Measurements from ENCODE around the gene PCBP1.
A peak's percentile ranks its signal among the peaks of the same experiment; 100 is the strongest.

PCBP1 gene

DNA sequence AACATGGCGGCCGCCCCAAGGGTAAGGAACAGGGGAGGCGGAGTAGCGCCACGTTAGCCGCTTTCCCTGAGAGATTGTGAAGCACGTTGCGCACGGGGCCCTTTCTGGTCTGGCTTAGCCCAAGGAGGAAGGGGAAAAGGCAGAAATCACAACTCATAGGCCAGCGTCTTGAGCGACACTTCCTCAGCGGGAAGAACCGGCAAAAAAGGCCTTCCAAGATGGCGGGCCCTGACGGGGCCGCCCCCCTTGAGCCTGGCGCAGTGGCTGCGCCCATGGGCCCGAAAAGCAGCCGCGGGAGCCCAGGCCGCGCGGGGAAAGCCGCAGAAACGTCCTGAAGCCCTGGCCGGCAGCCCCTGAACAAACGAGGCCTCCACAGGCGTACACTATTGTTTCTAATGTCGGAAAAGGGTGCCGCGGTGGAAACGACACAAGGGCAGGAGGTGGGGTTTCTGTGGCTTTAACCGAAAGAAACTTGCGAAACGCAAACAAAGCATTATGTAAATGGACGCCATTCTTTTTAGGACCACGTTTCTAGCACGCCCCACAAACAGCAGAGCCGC, 919 bp upstream of the PCBP1 start:
- Histone ChIP-seq H3K36me3 (ENCODE audit: control insufficient read depth, low read length) (peaks cover 63% of the 10 kb centered on the region), H4K20me1 (ENCODE audit: control insufficient read depth, insufficient read depth, low read depth, low read length) (no peaks in the 10 kb centered on the region), H3K4me1 (ENCODE audit: control insufficient read depth, low read length) (peaks cover 61% of the 10 kb centered on the region), H3F3A (ENCODE audit: control insufficient read depth, insufficient read depth) (peaks cover 66% of the 10 kb centered on the region), H3K9me3 (ENCODE audit: control insufficient read depth, insufficient read depth, low read length) (no peaks in the 10 kb centered on the region), H3K9me2 (replicated peaks; ENCODE audit: control insufficient read depth, low read length) (no peaks in the 10 kb centered on the region), H3K79me2 (ENCODE audit: control insufficient read depth, low read length) (peaks cover 52% of the 10 kb centered on the region), H3K4me3 (ENCODE audit: low read length) (peak overlapping the region; percentile 77), H3K4me2 (ENCODE audit: low read length) (peak overlapping the region; percentile 91), H3K27me3 (ENCODE audit: control insufficient read depth, low read length) (no peaks in the 10 kb centered on the region), H3K27ac (ENCODE audit: low read depth, low read length) (peak overlapping the region; percentile 88)
- no peak for TF ChIP-seq EZH2phosphoT487 (IDR thresholded peaks at IDR 0.05; ENCODE audit: borderline replicate concordance, low read length)
- TF ChIP-seq, protein P1, sequence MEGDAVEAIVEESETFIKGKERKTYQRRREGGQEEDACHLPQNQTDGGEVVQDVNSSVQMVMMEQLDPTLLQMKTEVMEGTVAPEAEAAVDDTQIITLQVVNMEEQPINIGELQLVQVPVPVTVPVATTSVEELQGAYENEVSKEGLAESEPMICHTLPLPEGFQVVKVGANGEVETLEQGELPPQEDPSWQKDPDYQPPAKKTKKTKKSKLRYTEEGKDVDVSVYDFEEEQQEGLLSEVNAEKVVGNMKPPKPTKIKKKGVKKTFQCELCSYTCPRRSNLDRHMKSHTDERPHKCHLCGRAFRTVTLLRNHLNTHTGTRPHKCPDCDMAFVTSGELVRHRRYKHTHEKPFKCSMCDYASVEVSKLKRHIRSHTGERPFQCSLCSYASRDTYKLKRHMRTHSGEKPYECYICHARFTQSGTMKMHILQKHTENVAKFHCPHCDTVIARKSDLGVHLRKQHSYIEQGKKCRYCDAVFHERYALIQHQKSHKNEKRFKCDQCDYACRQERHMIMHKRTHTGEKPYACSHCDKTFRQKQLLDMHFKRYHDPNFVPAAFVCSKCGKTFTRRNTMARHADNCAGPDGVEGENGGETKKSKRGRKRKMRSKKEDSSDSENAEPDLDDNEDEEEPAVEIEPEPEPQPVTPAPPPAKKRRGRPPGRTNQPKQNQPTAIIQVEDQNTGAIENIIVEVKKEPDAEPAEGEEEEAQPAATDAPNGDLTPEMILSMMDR (IDR thresholded peaks at IDR 0.05; ENCODE audit: low read depth, low read length, poor library complexity, severe bottlenecking) = no peak

DNA sequence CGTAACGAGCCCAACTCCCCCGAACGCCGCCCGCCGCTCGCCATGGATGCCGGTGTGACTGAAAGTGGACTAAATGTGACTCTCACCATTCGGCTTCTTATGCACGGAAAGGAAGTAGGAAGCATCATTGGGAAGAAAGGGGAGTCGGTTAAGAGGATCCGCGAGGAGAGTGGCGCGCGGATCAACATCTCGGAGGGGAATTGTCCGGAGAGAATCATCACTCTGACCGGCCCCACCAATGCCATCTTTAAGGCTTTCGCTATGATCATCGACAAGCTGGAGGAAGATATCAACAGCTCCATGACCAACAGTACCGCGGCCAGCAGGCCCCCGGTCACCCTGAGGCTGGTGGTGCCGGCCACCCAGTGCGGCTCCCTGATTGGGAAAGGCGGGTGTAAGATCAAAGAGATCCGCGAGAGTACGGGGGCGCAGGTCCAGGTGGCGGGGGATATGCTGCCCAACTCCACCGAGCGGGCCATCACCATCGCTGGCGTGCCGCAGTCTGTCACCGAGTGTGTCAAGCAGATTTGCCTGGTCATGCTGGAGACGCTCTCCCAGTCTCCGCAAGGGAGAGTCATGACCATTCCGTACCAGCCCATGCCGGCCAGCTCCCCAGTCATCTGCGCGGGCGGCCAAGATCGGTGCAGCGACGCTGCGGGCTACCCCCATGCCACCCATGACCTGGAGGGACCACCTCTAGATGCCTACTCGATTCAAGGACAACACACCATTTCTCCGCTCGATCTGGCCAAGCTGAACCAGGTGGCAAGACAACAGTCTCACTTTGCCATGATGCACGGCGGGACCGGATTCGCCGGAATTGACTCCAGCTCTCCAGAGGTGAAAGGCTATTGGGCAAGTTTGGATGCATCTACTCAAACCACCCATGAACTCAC, 673 bp downstream of the PCBP1 start:
- H3K4me2 ChIP-seq (ENCODE audit: low read length) = peak overlapping the region; percentile 99
- H3K4me1 ChIP-seq (ENCODE audit: control insufficient read depth, low read length) = peaks cover 72% of the 10 kb centered on the region
- H3F3A ChIP-seq (ENCODE audit: control insufficient read depth, insufficient read depth) = peaks cover 75% of the 10 kb centered on the region
- H3K27ac ChIP-seq (ENCODE audit: low read depth, low read length) = peak overlapping the region; percentile 88
- peak overlapping the region; percentile 92 for H3K4me3 ChIP-seq (ENCODE audit: low read length)
- H3K9me2 ChIP-seq (replicated peaks; ENCODE audit: control insufficient read depth, low read length) = no peaks in the 10 kb centered on the region
- H3K27me3 ChIP-seq (ENCODE audit: control insufficient read depth, low read length) = no peaks in the 10 kb centered on the region
- peaks cover 52% of the 10 kb centered on the region for H3K79me2 ChIP-seq (ENCODE audit: control insufficient read depth, low read length)
- no peaks in the 10 kb centered on the region for H3K9me3 ChIP-seq (ENCODE audit: control insufficient read depth, insufficient read depth, low read length)
- TF ChIP-seq EZH2phosphoT487 (IDR thresholded peaks at IDR 0.05; ENCODE audit: borderline replicate concordance, low read length) = no peak
- TF ChIP-seq, protein P1 (IDR thresholded peaks at IDR 0.05; ENCODE audit: low read depth, low read length, poor library complexity, severe bottlenecking) = no peak
- H3K36me3 ChIP-seq (ENCODE audit: control insufficient read depth, low read length) = peaks cover 58% of the 10 kb centered on the region
- no peaks in the 10 kb centered on the region for H4K20me1 ChIP-seq (ENCODE audit: control insufficient read depth, insufficient read depth, low read depth, low read length)

DNA sequence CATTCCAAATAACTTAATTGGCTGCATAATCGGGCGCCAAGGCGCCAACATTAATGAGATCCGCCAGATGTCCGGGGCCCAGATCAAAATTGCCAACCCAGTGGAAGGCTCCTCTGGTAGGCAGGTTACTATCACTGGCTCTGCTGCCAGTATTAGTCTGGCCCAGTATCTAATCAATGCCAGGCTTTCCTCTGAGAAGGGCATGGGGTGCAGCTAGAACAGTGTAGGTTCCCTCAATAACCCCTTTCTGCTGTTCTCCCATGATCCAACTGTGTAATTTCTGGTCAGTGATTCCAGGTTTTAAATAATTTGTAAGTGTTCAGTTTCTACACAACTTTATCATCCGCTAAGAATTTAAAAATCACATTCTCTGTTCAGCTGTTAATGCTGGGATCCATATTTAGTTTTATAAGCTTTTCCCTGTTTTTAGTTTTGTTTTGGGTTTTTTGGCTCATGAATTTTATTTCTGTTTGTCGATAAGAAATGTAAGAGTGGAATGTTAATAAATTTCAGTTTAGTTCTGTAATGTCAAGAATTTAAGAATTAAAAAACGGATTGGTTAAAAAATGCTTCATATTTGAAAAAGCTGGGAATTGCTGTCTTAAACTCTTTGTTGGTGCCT, 1.4 kb downstream of the PCBP1 start:
- Histone ChIP-seq H3K79me2 (ENCODE audit: control insufficient read depth, low read length) (peaks cover 46% of the 10 kb centered on the region), H3F3A (ENCODE audit: control insufficient read depth, insufficient read depth) (peaks cover 71% of the 10 kb centered on the region)
- no peak for TF ChIP-seq EZH2phosphoT487 (IDR thresholded peaks at IDR 0.05; ENCODE audit: borderline replicate concordance, low read length)
- TF ChIP-seq, protein P1 (IDR thresholded peaks at IDR 0.05; ENCODE audit: low read depth, low read length, poor library complexity, severe bottlenecking) = no peak

More for the DNA sequence above, 1.4 kb downstream of the PCBP1 start:
- Histone ChIP-seq H3K9me3 (ENCODE audit: control insufficient read depth, insufficient read depth, low read length) (no peaks in the 10 kb centered on the region), H3K27ac (ENCODE audit: low read depth, low read length) (peak overlapping the region; percentile 88), H3K4me3 (ENCODE audit: low read length) (peak overlapping the region; percentile 92), H3K36me3 (ENCODE audit: control insufficient read depth, low read length) (peaks cover 51% of the 10 kb centered on the region), H3K4me1 (ENCODE audit: control insufficient read depth, low read length) (peaks cover 69% of the 10 kb centered on the region), H3K4me2 (ENCODE audit: low read length) (peak overlapping the region; percentile 99), H4K20me1 (ENCODE audit: control insufficient read depth, insufficient read depth, low read depth, low read length) (no peaks in the 10 kb centered on the region), H3K27me3 (ENCODE audit: control insufficient read depth, low read length) (no peaks in the 10 kb centered on the region), H3K9me2 (replicated peaks; ENCODE audit: control insufficient read depth, low read length) (no peaks in the 10 kb centered on the region)

All from DOHH2 (cell line).